ENCODE data around the gene TMEM164.

Gene TMEM164

GRCh38 chrX:110136136-110136535 lies 133.2 kb downstream of the TMEM164 start:
- no peak for TF ChIP-seq CTCF (IDR thresholded peaks at IDR 0.05; ENCODE audit: low read depth, low read length)
- DNase-seq (ENCODE audit: extremely low read depth, low read depth), result no peak

GRCh38 chrX:110138557-110138956 lies 135.6 kb downstream of the TMEM164 start:
- TF ChIP-seq CTCF (IDR thresholded peaks at IDR 0.05; ENCODE audit: low read depth, low read length), result no peak
- no peak for DNase-seq (ENCODE audit: extremely low read depth, low read depth)

- TF ChIP-seq CTCF (IDR thresholded peaks at IDR 0.05; ENCODE audit: low read depth, low read length), result no peak
- DNase-seq (ENCODE audit: extremely low read depth, low read depth), result no peak
These were observed 136.3 kb downstream of the TMEM164 start for GRCh38 chrX:110139172-110139571.

GRCh38 chrX:110142096-110142495 lies 139.2 kb downstream of the TMEM164 start:
- no peak for TF ChIP-seq CTCF (IDR thresholded peaks at IDR 0.05; ENCODE audit: low read depth, low read length)
- DNase-seq (ENCODE audit: extremely low read depth, low read depth), result no peak

GRCh38 chrX:110143454-110144210 lies 140.7 kb downstream of the TMEM164 start:
- no peak for TF ChIP-seq CTCF (IDR thresholded peaks at IDR 0.05; ENCODE audit: low read depth, low read length)

GRCh38 chrX:110145311-110145710 lies 142.4 kb downstream of the TMEM164 start:
- TF ChIP-seq CTCF (IDR thresholded peaks at IDR 0.05; ENCODE audit: low read depth, low read length), result no peak
- no peak for DNase-seq (ENCODE audit: extremely low read depth, low read depth)

More at GRCh38 chrX:110143454-110144210, 140.7 kb downstream of the TMEM164 start:
- DNase-seq (ENCODE audit: extremely low read depth, low read depth), result no peak

GRCh38 chrX:110145854-110146253 lies 142.9 kb downstream of the TMEM164 start:
- DNase-seq (ENCODE audit: extremely low read depth, low read depth), result no peak

More at GRCh38 chrX:110145854-110146253, 142.9 kb downstream of the TMEM164 start:
- peak; percentile 72 for TF ChIP-seq CTCF (IDR thresholded peaks at IDR 0.05; ENCODE audit: low read depth, low read length)

Measured in AG09319 (cell line).